ENCODE data around the gene CELF4.

DNA sequence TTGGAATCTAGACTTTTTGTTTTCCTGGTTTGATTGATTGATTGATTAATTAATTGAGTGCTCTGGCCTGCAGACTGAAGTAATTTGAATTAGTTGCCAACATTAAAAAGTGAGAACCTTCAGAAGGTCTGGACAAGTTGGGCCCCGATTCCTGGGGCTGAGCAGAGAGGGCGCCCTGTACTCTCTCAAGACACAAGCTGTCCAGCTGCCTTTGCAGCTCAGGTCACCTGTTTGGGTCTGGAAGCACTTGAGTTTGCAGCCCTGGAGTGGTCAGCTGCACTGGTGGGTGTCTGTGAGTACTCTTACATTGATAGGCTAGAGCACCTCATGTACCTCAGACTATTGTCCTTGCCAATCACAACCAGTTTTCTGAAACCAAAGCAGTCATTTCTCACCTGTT, 22.7 kb upstream of the CELF4 start:
- TF ChIP-seq POLR2A (IDR thresholded peaks at IDR 0.05; ENCODE audit: low read depth, low read length) (no peak), POLR2AphosphoS5 (IDR thresholded peaks at IDR 0.05; ENCODE audit: insufficient read depth, low read depth, low read length) (no peak)
